ENCODE results near the gene GABRA1. TPM values are rescaled to one million over a fixed set of nuclear protein-coding genes. Genes with fewer than 3 reads are reported as not detected.

Gene GABRA1
- total RNA-seq, 1 experiment from 2014 or later = not detected

DNA sequence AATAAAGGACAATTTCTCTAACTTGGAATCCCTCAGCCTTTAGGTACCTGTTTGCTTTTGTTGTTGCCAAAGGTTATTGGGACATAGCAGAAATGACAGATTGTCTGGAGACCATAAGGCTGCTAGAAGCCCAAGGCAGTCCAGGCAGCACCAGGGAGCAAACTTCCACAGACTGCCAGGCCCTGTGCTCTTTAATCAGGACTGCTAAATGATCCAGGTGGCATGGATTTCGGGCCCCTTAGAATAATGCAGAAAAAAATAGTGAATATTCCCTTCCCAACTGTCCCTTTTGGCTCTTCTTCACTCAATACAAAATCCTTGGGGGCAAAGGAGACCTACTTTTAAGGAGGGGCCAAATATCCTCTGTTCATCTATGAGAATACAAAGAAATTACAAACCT, 73.9 kb downstream of the GABRA1 start:
- H3K27me3 ChIP-seq (ENCODE audit: insufficient read depth, low read length) = no peaks in the 10 kb centered on the region
- Mint-ChIP-seq H3K9me3 (peaks cover 9 to 15% of the 10 kb centered on the region in 2 experiments), H3K27me3 (ENCODE audit: low read depth) (no peaks in the 10 kb centered on the region), H3K4me1 (no peaks in the 10 kb centered on the region), H3K4me3 (no peak overlapping the region), H3K36me3 (ENCODE audit: insufficient read depth in 1 of 3, low read depth in 3 of 3) (peaks cover 7 to 14% (median 8%) of the 10 kb centered on the region in 3 experiments), H3K27ac (no peak overlapping the region)
- no peak overlapping the region for H2BK15ac ChIP-seq (ENCODE audit: low read depth, low read length)
- no peak for DNase-seq
- H3K56ac ChIP-seq (ENCODE audit: insufficient read length, low read depth, low read length) = no peak overlapping the region
- no CpG with 5 or more reads among the region's 1 CpG for WGBS (ENCODE audit: extremely low coverage, insufficient read length, low lambda C conversion rate)
- no peak overlapping the region for H2BK20ac ChIP-seq (ENCODE audit: low read depth, low read length, poor library complexity, severe bottlenecking)
- no peak overlapping the region for H4K8ac ChIP-seq (replicated peaks; ENCODE audit: insufficient read length, low read depth, low read length)
- H3K18ac ChIP-seq (ENCODE audit: insufficient read length, low read depth, low read length) = no peak overlapping the region
- no peaks in the 10 kb centered on the region for H3K79me2 ChIP-seq (ENCODE audit: insufficient read depth, low read length)
- H3K4me1 ChIP-seq (ENCODE audit: insufficient read depth, low read length) = no peaks in the 10 kb centered on the region
- no peak overlapping the region for H2BK12ac ChIP-seq (ENCODE audit: insufficient read length, low read depth, low read length)
- H2AK5ac ChIP-seq (ENCODE audit: insufficient read length, low read length) = no peak overlapping the region
- H3K9me3 ChIP-seq (ENCODE audit: control insufficient read depth, low read depth, low read length) = no peaks in the 10 kb centered on the region
- no peak overlapping the region for H3K14ac ChIP-seq (ENCODE audit: insufficient read depth, low read length)
- H3T11ph ChIP-seq (ENCODE audit: low read length) = no peak overlapping the region
- no peak overlapping the region for H2BK5ac ChIP-seq (ENCODE audit: insufficient read length, low read length)
- H3K79me1 ChIP-seq (ENCODE audit: insufficient read depth, low read depth, low read length, poor library complexity, severe bottlenecking) = no peaks in the 10 kb centered on the region
- no peak overlapping the region for H4K5ac ChIP-seq (ENCODE audit: insufficient read length, low read depth, low read length)
- H3K4ac ChIP-seq (ENCODE audit: low read depth, low read length) = no peak overlapping the region
- H3K27ac ChIP-seq (ENCODE audit: insufficient read length, low read depth, low read length) = no peak overlapping the region
- H3K4me2 ChIP-seq (ENCODE audit: insufficient read depth, insufficient read length, low read length) = no peak overlapping the region
- H2AFZ ChIP-seq (ENCODE audit: low read length) = no peak overlapping the region
- no peak overlapping the region for H3K9ac ChIP-seq (ENCODE audit: extremely low read depth, insufficient read length, low read length)
- TF ChIP-seq, protein P1, sequence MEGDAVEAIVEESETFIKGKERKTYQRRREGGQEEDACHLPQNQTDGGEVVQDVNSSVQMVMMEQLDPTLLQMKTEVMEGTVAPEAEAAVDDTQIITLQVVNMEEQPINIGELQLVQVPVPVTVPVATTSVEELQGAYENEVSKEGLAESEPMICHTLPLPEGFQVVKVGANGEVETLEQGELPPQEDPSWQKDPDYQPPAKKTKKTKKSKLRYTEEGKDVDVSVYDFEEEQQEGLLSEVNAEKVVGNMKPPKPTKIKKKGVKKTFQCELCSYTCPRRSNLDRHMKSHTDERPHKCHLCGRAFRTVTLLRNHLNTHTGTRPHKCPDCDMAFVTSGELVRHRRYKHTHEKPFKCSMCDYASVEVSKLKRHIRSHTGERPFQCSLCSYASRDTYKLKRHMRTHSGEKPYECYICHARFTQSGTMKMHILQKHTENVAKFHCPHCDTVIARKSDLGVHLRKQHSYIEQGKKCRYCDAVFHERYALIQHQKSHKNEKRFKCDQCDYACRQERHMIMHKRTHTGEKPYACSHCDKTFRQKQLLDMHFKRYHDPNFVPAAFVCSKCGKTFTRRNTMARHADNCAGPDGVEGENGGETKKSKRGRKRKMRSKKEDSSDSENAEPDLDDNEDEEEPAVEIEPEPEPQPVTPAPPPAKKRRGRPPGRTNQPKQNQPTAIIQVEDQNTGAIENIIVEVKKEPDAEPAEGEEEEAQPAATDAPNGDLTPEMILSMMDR (conservative IDR thresholded peaks at IDR 0.05) = no peak
- H4K91ac ChIP-seq (ENCODE audit: insufficient read length, low read depth, low read length) = no peak overlapping the region
- no peak overlapping the region for H3K23ac ChIP-seq (ENCODE audit: insufficient read length, low read depth, low read length)
- no peak overlapping the region for H2BK120ac ChIP-seq (ENCODE audit: low read depth, low read length, poor library complexity, severe bottlenecking)
- no peaks in the 10 kb centered on the region for H3K23me2 ChIP-seq (ENCODE audit: insufficient read length, low read depth, low read length, poor library complexity, severe bottlenecking)
- H4K20me1 ChIP-seq (ENCODE audit: control insufficient read depth, insufficient read depth, insufficient read length) = no peaks in the 10 kb centered on the region
